Retinal pigment epithelial cell (primary cell): ENCODE data around the gene FBXW12.

Source experiments
- DNase-seq: peaks from one replicate; pipeline ENCODE4 v3.0.0-alpha.2; 2010; ENCODE audit warnings: low read depth
- H3K4me3 ChIP-seq: 2 replicates; pipeline ENCODE4 v1.5.1; 2011; ENCODE audit warnings: mild to moderate bottlenecking, low read length, control low read depth, moderate library complexity
- CTCF ChIP-seq: conservative IDR thresholded peaks from 2 replicates; pipeline ENCODE4 v1.5.1; 2011; ENCODE audit warnings: low read depth, low read length, control low read depth, inconsistent platforms

Gene FBXW12

DNA sequence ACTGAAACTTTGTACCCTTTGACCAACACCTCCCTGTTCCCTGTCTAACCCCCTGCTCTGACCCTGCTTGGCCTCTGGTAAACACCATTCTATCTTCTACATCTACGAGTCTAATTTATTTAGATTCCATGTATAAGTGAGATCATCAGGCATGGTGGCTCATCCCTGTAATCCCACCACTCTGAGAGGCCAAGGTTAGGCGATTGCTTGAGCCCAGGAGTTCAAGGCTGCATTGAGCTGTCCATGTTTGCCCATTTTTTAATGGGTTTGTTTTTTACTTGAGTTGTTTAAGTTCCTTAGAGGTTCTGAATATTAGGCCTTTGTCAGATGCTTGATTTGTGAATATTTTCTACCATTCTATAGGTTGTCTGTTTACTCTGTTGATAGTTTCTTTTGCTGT, 16.9 kb downstream of the FBXW12 start:
- H3K4me3 ChIP-seq: no peak overlapping the region
- DNase-seq: no peak
- TF ChIP-seq CTCF: no peak

GRCh38 chr3:48394391-48394790, 22.4 kb downstream of the FBXW12 start:
- no peak for DNase-seq
- no peak for TF ChIP-seq CTCF
- H3K4me3 ChIP-seq: no peak overlapping the region

DNA sequence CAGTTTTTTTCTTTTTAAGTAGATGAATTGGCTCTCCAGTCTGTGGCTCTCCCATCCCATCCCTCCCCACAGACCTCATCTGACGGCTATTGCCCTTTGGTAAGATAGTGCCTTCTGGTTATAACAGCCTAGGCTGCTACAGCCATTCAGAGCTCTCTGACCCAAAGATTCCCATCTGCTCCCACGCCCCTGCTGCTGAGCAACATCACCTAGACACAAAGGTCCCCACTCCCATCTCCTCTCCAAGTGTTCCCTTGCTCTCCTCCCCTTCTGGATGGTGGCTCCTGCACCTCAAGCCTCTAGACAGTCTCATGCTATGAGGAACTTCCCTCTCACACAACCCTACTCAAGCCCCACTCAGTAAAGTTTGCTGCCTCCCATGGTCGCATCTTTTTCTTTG, 23.7 kb downstream of the FBXW12 start:
- DNase-seq: no peak
- H3K4me3 ChIP-seq: no peak overlapping the region
- no peak for TF ChIP-seq CTCF

DNA sequence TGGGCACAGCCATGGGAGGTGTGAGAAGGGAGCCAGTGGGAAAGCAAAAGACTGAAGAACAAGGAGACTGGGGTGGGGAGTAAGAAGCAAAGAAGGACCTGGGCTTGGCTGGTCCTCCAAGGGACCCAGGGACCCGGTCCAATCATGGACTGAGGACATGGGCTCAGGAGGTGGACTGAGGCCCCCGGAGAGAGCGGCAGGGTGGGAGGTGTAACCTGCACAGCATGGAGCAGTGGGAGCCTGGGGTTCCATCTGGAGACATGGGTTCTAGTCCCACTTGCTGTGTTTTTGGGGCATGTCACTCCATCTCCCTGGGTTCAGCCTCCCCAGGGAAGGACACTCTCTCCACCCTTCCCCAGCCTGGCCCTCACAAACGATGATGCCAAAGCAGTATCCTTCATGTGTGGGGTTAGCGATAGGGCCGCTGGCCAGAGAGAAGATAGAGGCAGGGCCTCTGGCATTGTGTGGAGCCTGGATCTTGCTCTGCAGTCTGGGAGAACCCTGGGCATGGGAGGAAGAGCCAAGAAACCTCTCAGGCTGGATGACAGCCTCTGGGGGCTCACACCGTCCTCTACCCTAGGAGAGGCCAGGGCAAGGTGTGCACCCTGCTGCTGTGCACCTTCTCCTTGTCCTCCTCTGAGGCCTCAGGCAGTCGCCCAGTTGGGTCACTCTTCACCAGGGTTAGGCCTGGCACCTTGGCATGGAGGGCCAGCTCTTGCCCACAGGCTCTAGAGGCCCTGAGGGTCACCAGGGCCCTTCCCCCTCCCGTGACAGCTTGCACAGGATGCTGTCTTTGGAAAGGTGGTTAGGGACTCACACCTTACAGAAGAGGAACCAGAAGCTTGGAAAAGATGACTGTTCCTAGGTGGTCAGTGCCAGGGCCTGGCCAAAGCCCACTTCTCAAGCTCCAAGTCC, 26.0 kb downstream of the FBXW12 start:
- TF ChIP-seq CTCF: no peak
- no peak for DNase-seq
- no peak overlapping the region for H3K4me3 ChIP-seq

DNA sequence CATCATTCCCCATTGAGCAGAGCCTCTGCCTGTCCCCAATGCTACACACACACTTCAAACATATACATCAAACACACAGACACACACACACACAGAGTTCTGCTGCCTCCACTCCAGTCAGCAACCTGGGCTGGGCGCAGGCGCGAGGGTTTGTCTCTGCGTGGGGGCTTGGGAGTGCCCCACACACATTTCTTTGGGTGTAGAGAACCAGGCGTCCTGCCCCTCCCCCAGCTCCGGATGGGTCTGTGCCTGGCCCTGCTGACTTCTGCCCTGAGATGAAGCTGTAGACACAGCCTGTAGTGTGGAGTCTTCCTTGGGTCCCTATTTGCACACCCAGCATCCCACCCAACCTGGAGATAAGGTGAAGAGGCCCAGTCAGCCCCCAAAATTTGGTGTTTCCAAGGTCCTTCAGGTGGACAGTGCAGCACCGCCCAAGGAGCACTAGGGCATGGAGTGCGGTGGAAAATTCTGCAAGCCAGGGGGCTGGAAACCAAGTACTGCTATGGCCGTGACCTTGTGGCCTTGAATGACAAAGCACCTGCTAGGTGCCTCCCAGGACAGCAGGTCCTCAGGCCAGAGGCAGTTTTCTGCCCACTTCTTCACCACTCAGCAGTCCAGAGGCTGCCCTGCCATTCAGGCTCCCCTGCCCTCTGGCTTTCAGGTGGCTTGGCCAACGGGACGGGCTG, 26.8 kb downstream of the FBXW12 start:
- H3K4me3 ChIP-seq: no peak overlapping the region
- no peak for TF ChIP-seq CTCF
- no peak for DNase-seq

DNA sequence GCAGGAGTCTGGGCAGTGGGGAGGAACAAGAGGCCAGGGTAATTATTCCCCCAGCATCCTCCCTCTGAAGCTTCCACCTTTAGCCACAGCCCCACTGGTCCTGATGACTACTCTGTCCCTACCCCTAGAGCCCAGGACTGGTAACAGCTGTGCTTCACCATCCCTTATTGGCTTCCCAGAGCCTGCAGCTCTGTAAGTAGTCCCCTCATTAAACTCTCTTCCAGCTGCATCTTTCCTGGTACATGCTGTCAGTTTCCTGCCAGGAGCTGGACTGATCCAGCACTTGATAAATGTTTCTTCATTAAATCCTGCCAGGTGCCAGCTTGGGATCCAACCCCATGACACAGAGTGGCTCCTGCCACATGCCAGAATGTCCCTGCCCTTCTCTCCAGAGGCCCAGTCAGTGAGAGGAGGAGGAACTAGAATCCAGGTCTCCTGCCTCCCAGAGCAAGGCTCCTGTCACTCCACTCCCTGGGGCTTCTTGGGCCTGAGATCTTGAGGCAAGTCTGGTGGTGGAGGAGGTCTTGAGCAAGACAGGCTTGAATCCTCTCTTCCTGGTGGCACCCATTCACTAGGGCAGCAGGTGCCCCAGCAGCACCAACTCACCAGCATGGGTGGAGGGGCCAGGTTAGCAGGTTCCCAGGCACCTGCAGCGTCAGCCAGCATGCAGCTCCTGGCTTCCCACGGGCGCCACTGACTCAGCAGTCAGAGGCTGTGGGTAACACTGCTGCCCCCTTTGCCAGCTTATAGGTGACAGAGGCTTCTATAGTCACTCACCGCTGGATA, 27.6 kb downstream of the FBXW12 start:
- no peak for TF ChIP-seq CTCF
- no peak overlapping the region for H3K4me3 ChIP-seq
- no peak for DNase-seq
